Activated CD8-positive, alpha-beta memory T cell treated with anti-CD3 and anti-CD28 coated beads, Interleukin-2, amount 50 U/mL, for 4 hours (primary cell): ENCODE measurements around the gene GPR149.
"Not testable (repeated sequence)": the region's sequence is repeated elsewhere in the genome, so short reads cannot be mapped to it uniquely, and the experiment has no call there.

Experiments
- DNase-seq: peaks from one replicate; pipeline ENCODE4 v3.0.0-alpha.2; 2020

GPR149 gene, protein sequence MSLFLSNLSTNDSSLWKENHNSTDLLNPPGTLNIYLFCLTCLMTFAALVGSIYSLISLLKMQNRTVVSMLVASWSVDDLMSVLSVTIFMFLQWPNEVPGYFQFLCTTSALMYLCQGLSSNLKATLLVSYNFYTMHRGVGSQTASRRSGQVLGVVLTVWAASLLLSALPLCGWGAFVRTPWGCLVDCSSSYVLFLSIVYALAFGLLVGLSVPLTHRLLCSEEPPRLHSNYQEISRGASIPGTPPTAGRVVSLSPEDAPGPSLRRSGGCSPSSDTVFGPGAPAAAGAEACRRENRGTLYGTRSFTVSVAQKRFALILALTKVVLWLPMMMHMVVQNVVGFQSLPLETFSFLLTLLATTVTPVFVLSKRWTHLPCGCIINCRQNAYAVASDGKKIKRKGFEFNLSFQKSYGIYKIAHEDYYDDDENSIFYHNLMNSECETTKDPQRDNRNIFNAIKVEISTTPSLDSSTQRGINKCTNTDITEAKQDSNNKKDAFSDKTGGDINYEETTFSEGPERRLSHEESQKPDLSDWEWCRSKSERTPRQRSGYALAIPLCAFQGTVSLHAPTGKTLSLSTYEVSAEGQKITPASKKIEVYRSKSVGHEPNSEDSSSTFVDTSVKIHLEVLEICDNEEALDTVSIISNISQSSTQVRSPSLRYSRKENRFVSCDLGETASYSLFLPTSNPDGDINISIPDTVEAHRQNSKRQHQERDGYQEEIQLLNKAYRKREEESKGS

DNA sequence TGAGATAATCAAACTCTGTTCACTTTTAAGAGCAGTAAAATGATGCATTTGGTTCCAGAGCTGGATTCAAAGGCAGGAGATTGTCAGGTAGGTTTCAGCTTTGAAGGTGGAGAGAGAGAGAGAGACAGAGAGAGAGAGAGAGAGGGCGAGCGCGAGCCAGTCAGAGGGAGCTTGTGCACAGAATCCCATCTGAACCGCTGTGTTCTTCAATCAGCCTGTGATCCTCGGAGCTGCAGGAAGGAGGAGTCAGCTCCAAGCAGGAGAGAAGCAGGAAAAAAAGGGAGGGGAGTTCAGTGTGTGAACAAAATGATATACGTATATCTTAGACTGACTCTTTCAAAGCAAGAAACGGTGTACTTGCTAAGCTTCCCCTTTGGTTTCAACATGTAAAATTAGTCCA lies at the start of gene GPR149:
Gene GPR149 (minus strand): TSS at position 177 of the 400 bp plus-strand sequence. CDS start 575 bp downstream, outside the sequence.
- no peak for DNase-seq

GRCh38 chr3:154473769-154474168 lies 43.8 kb upstream of the GPR149 start:
- DNase-seq: no peak

- DNase-seq: no peak
These were observed 39.6 kb upstream of the GPR149 start for GRCh38 chr3:154469585-154469984.

- DNase-seq: no peak
These were observed 34.6 kb upstream of the GPR149 start for GRCh38 chr3:154464440-154465190.

DNA sequence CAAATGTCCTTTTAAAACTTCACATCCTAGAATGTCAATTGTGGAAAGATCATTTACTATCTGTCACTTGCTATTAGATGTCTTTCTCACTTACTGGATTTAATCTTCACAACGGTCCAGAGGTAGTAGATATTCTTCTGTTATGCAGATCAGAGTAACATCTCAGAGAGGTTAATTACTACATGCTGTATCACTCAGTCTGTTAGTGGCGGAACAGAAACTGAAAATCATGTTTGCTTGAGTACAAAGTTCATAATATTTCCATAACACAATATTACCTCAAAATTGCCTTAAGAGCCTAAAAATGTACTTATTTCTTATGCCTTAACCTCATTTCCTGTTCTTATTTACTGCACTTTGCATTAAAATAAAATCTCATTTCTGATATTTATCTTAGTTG lies 28.6 kb upstream of the GPR149 start:
- no peak for DNase-seq

DNA sequence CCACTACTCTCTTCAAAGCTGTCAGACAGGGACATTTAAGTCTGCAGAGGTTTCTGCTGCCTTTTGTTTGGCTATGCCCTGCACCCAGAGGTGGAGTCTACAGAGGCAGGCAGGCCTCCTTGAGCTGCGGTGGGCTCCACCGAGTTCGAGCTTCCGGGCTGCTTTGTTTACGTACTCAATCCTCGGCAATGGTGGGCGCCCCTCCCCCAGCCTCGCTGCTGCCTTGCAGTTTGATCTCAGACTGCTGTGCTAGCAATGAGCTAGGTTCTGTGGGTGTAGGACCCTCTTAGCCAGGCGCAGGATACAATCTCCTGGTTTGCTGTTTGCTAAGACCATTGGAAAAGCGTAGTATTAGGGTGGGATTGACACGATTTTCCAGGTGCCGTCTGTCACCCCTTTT lies 9.1 kb upstream of the GPR149 start:
- not testable (repeated sequence) for DNase-seq

- DNase-seq: no peak
These were observed 1.1 kb upstream of the GPR149 start for GRCh38 chr3:154431043-154431442.

DNA sequence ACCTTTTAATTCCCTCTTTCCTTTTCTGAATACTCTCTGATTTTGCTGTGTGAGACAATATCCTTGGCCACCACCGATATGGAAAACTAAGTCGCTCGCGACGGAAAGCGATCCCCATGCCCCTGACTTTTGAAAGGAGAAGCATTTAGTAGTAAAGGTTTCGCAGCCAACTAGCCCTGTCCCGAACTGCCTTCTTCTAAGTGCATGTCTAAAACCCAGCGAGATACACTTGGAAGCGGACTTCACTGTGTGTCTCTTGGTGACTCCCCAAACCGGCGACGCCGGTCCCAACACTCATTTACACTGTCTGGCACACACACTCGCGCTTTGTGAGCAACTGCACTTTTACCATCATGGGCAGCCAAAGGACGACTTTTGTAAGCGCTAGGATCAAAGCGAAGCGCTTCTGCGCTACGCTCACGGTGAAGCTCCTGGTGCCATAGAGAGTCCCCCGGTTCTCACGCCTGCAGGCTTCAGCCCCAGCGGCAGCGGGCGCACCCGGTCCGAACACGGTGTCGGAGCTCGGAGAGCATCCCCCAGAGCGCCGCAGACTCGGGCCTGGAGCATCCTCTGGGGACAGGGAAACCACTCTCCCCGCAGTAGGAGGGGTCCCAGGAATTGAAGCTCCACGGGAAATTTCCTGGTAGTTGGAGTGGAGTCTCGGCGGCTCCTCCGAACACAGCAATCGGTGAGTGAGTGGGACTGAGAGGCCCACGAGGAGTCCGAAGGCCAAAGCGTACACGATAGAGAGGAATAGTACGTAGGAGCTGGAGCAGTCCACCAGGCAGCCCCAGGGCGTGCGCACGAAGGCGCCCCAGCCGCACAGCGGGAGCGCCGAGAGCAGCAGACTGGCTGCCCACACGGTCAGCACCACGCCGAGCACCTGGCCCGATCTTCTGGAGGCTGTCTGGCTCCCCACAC lies 1.4 kb downstream of the GPR149 start:
- DNase-seq: no peak

DNA sequence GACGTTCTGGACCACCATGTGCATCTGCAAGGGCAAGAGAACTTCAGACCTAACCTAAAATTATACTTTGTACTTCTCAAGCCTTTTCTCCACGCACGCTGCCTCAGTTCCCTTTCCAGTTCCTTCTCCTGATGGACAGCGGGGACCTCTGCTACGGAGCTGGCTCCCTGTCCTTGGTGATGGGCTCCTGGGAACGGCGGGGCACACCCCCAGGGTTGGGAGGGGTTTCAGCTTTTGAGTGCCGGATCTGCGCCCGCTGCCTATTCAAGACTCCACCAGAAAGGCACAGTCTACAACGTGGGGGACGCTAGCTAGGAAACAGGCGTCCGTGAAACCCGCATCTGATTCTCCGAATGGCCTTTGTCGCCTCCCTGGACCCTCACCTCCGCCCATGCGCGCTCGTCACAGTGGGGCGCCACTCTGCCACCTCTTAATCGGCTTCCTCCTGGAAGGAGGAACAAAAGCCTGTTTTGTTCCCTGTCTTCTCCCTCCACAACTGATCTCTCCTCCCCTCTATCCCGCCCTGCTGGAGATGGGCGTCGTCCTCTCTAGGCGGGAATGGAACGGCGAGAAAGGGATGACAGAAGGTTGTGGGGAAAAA lies 2.2 kb downstream of the GPR149 start:
- DNase-seq: no peak

DNA sequence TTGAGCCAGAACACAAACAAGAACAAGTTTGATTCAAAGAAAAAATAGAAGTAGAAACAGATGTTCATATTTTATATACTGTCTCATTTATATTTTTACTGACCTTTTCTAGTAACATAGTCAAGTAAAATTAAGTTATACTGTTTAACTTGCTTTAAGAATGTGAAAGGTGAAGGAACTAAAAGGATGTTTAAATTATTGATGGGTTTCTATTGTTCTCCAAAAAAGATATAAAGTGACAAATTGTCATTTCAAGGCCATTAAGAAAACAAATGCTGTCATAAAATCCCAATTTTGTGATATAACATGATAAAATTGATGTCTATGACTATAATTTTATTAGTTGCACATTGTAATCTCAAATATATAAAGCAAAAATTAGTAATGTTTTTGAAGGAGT lies 7.3 kb downstream of the GPR149 start:
- DNase-seq: no peak

GRCh38 chr3:154421083-154421482 lies 8.9 kb downstream of the GPR149 start:
- DNase-seq: no peak

DNA sequence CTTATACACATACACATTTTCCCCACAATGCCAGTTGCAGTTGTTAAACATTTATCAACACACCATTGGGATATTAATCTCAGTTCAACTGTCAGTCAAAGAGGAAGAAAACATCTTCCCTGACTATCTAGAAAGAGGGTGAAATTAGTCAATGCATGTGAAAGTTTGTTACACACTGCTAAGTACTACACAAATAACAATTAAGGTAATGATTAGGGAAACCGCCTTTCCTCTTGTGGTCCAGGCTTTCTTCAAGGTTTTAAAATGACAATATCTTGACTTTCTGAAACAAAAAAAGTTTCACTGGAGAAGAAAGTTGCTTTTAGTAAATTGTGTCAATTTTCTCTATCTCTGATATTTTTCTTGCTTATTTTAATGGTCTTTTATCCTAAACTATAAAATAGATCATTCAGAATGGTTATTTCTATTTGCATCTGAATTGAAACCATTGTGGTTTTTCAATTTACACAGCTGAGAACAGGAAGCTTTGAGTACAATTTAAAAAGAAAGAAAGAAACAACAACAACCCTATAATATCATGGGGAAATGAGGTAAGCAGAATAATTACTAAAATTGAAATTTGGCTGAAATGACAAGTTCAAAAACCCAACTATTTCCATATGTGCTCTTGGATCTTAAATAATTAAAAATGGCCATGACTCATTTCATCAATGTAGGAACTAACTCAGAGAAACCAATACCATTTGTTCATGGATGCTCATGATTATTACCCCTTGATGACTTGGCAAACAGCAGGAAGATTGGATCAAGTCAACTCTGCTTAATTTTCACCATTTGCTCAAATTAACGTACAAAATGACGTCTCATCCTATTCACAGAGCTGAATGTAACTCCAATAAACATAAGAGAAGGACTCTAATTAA lies 31.7 kb downstream of the GPR149 start:
- DNase-seq: no peak

GRCh38 chr3:154389861-154390260 lies 40.1 kb downstream of the GPR149 start:
- DNase-seq: no peak

DNA sequence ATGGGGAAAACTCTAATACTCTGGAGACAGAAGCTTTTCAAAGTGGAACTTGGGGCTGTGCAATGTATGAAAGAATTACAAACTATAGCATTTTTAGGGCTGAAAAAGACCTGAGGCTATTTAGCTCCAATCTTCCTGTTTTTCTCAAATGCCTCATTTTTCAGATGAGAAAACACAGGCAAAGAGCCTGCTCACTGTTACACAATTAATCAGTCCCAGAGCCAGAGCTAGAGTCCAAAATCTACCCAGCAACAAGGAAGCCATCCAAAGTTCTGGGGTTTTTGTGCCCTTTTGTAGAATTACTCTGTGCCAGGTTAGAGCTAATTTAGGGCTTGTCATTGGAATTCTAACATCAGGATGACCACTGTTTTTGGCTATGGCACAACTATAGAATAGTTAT lies 45.5 kb downstream of the GPR149 start:
- no peak for DNase-seq

- no peak for DNase-seq
These were observed 51.7 kb downstream of the GPR149 start for GRCh38 chr3:154378311-154378710.

GRCh38 chr3:154367221-154367620 lies 62.8 kb downstream of the GPR149 start:
- DNase-seq: no peak

GRCh38 chr3:154364849-154365248 lies 65.1 kb downstream of the GPR149 start:
- no peak for DNase-seq

DNA sequence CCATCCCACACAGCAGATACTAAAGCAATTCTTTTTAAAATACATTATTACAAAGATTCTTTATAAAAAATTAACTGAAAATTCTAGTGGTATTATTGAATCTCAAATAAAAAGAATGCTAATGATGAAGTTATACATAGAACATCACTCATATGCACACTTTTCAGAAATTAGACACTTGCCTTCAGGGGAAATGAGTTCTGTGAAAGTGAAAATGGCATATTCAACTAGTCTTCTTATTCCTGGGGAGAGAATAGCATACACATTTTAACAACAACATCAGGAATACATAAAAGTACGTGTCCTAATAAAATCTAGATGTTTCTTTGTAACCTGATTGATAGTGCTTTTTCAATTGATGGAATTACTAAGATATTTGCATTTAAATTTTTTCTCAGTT lies 68.9 kb downstream of the GPR149 start:
- no peak for DNase-seq

DNA sequence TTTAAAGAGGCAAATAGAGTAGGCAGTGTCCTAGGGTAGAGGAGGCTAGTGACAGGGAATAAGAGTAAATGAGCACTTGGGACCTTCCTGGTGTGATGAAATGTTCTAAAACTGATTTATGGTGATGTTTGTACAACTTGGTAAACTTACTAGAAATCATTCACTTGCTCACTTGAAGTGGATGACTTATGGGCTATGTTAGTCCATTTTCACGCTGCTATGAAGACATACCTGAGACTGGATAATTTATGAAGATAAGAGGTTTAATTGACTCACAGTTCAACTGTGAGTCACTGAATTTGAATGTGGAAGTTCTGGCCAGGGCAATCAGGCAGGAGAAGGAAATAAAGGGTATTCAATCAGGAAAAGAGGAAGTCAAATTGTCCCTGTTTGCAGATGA lies 74.0 kb downstream of the GPR149 start:
- DNase-seq: no peak

DNA sequence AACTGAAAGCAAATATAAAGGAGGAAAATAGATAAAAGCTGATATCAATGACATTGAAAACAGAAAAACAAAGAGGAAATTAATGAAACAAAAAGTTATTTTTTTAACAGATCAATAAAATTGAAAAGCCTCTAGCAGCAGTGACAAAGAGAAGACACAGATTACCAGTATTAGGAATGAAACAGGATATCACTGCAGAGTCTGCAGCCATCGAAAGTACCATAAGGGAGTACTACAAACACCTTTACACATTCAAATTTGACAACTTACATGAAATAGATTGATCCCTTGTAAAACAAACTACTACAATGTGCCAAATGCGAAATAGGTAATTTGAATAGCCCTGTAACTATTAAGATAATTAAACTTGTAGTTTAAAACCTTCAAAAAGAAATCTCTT lies 80.8 kb downstream of the GPR149 start:
- DNase-seq: no peak
